Liver (tissue), 3 donors: ENCODE data around the gene NCAM1.

Source experiments
- CTCF ChIP-seq: fragments of 150-350 bp; IDR thresholded peaks from 2 replicates; pipeline ENCODE4 v1.5.1; 2017; ENCODE audit warnings: improper control_type of control experiment, low read depth, low read length; ENCODE audit not compliant: missing input control
- MAX ChIP-seq: IDR thresholded peaks from 2 replicates; pipeline ENCODE4 v1.6.1; 2016; ENCODE audit warnings: antibody characterized with exemption
- REST ChIP-seq: IDR thresholded peaks from 2 replicates; pipeline ENCODE4 v1.6.1; 2016; ENCODE audit warnings: antibody characterized with exemption, mild to moderate bottlenecking
- SP1 ChIP-seq: IDR thresholded peaks from 2 replicates; pipeline ENCODE4 v1.6.1; 2018; ENCODE audit warnings: antibody characterized with exemption, mild to moderate bottlenecking
- TAF1 ChIP-seq: conservative IDR thresholded peaks from 2 replicates; pipeline ENCODE4 v1.6.1; 2016; ENCODE audit warnings: antibody characterized with exemption, mild to moderate bottlenecking
- YY1 ChIP-seq: IDR thresholded peaks from 2 replicates; pipeline ENCODE4 v1.6.1; 2016; ENCODE audit warnings: antibody characterized with exemption, mild to moderate bottlenecking
- donor health status: healthy.
- donor health status: healthy.

GRCh38 chr11:113043698-113044097, 82.5 kb downstream of the NCAM1 start:
- no peak for TF ChIP-seq SP1
- no peak for TF ChIP-seq MAX
- TF ChIP-seq CTCF, result no peak
- TF ChIP-seq TAF1, result no peak
- TF ChIP-seq YY1, result no peak
- TF ChIP-seq REST, result no peak
